Cerebellar cortex (tissue), 1 donor: Measurements from ENCODE around the gene MORC4.
"Not testable (repeated sequence)": the region's sequence is repeated elsewhere in the genome, so short reads cannot be mapped to it uniquely, and the experiment has no call there.

Source experiments
- DNase-seq: peaks from one replicate; pipeline ENCODE4 v3.0.0-alpha.2; 2015; ENCODE audit warnings: low spot score

MORC4 gene

GRCh38 chrX:107000013-107000515 lies at the start of gene MORC4:
Gene MORC4, minus strand, starts transcription at chrX:107000212. Its CDS starts 243 bp downstream, at chrX:106999969.
- DNase-seq: peak; percentile 78

- no peak for DNase-seq
Measured at GRCh38 chrX:107047622-107048021, 47.6 kb upstream of the MORC4 start.

- DNase-seq: no peak
Measured at GRCh38 chrX:107029752-107030151, 29.7 kb upstream of the MORC4 start.

GRCh38 chrX:107025545-107025944 lies 25.5 kb upstream of the MORC4 start:
- DNase-seq: peak; percentile 29

- no peak for DNase-seq
Measured at GRCh38 chrX:107014936-107015335, 14.9 kb upstream of the MORC4 start.

- no peak for DNase-seq
Measured at GRCh38 chrX:107008034-107008433, 8.0 kb upstream of the MORC4 start.

- peak; percentile 64 for DNase-seq
Measured at GRCh38 chrX:106999002-106999975, 723 bp downstream of the MORC4 start.

GRCh38 chrX:106997611-106998010 lies 2.4 kb downstream of the MORC4 start:
- DNase-seq: no peak

GRCh38 chrX:106995678-106996077 lies 4.3 kb downstream of the MORC4 start:
- no peak for DNase-seq

GRCh38 chrX:106987488-106987887 lies 12.5 kb downstream of the MORC4 start:
- DNase-seq: no peak

- no peak for DNase-seq
Measured at GRCh38 chrX:106980952-106981626, 18.9 kb downstream of the MORC4 start.

- no peak for DNase-seq
Measured at GRCh38 chrX:106976416-106976815, 23.6 kb downstream of the MORC4 start.

GRCh38 chrX:106973433-106974149 lies 26.4 kb downstream of the MORC4 start:
- no peak for DNase-seq

- DNase-seq: no peak
Measured at GRCh38 chrX:106972896-106973295, 27.1 kb downstream of the MORC4 start.

- not testable (repeated sequence) for DNase-seq
Measured at GRCh38 chrX:106966547-106966946, 33.5 kb downstream of the MORC4 start.

- DNase-seq: no peak
Measured at GRCh38 chrX:106964290-106964689, 35.7 kb downstream of the MORC4 start.

GRCh38 chrX:106963111-106963510 lies 36.9 kb downstream of the MORC4 start:
- DNase-seq: no peak

- DNase-seq: peak; percentile 1
Measured at GRCh38 chrX:106959901-106960300, 40.1 kb downstream of the MORC4 start.

GRCh38 chrX:106957856-106958255 lies 42.2 kb downstream of the MORC4 start:
- no peak for DNase-seq

- no peak for DNase-seq
Measured at GRCh38 chrX:106955004-106955772, 44.8 kb downstream of the MORC4 start.

- no peak for DNase-seq
Measured at GRCh38 chrX:106954041-106954440, 46.0 kb downstream of the MORC4 start.
